IMR-90 (cell line): ENCODE data around the gene CDKN1A. TPM values are rescaled to one million over a fixed set of nuclear protein-coding genes. Genes with fewer than 3 reads are reported as not detected.

Experiments
- ATAC-seq: fragments of 200-7000 bp; cut with Tn5 transposase; 2 replicates; pipeline ENCODE4 v1.9.1; 2020; ENCODE audit warnings: low read depth, mild to moderate bottlenecking, moderate library complexity
- BruUV-seq: library from RNA; stranded (reverse); fragments of 400-500 nt; replicated peaks from 2 replicates; lab custom pipeline; 2021; lab: Mats Ljungman, UMichigan
- CTCF ChIA-PET: fragments of 300-600 bp; formaldehyde crosslinking; extraction: SDS; loops from one replicate; lab custom pipeline; 2021; ENCODE audit warnings: antibody characterized with exemption; lab: Yijun Ruan, JAX
- POLR2A ChIA-PET: fragments of 300-600 bp; sonication (Branson Sonifier 250); formaldehyde crosslinking; loops from one replicate; lab custom pipeline; 2022; ENCODE audit warnings: antibody characterized with exemption; ENCODE audit not compliant: unreplicated experiment; lab: Charles Lee
- DNase-seq: peaks from one replicate; pipeline ENCODE4 v3.0.0; 2013
- H2AFZ ChIP-seq: replicated peaks from 2 replicates; pipeline ENCODE3; 2013; ENCODE audit warnings: low read length, mild to moderate bottlenecking; ENCODE audit not compliant: poor library complexity
- H2AK5ac ChIP-seq: 2 replicates; pipeline ENCODE4 v1.6.1; 2013; ENCODE audit warnings: low read depth, low read length, inconsistent platforms
- H2AK9ac ChIP-seq: replicated peaks from 2 replicates; pipeline ENCODE3; 2013; ENCODE audit warnings: mild to moderate bottlenecking, low read depth, low read length, moderate library complexity; ENCODE audit not compliant: poor library complexity
- H2BK120ac ChIP-seq: 2 replicates; pipeline ENCODE4 v1.6.1; 2013; ENCODE audit warnings: low read depth, low read length, inconsistent platforms
- H2BK15ac ChIP-seq: 3 replicates; pipeline ENCODE4 v1.6.1; 2013; ENCODE audit warnings: low read depth, low read length, inconsistent platforms
- H2BK20ac ChIP-seq: 2 replicates; pipeline ENCODE4 v1.6.1; 2013; ENCODE audit warnings: low read depth, mild to moderate bottlenecking, inconsistent platforms, low read length, moderate library complexity
- H2BK5ac ChIP-seq: 2 replicates; pipeline ENCODE4 v1.6.1; 2013; ENCODE audit warnings: mild to moderate bottlenecking, low read depth, low read length, inconsistent platforms; ENCODE audit not compliant: poor library complexity, severe bottlenecking
- H3K14ac ChIP-seq: replicated peaks from 2 replicates; pipeline ENCODE4 v1.6.1; 2013; ENCODE audit warnings: low read depth, low read length, inconsistent platforms
- H3K18ac ChIP-seq: 2 replicates; pipeline ENCODE4 v1.6.1; 2013; ENCODE audit warnings: low read depth, low read length, control low read depth
- H3K23ac ChIP-seq: 2 replicates; pipeline ENCODE4 v1.6.1; 2013; ENCODE audit warnings: low read depth, low read length, inconsistent platforms
- H3K27ac ChIP-seq: 2 replicates; pipeline ENCODE4 v1.5.1; 2013; ENCODE audit warnings: mild to moderate bottlenecking, control low read depth, low read length; ENCODE audit not compliant: insufficient read depth
- H3K27me3 ChIP-seq: 2 replicates; pipeline ENCODE4 v1.6.1; 2013; ENCODE audit warnings: low read length; ENCODE audit not compliant: control insufficient read depth, insufficient read depth
- H3K36me3 ChIP-seq: 2 replicates; pipeline ENCODE4 v1.6.1; 2013; ENCODE audit warnings: low read length, mixed read lengths; ENCODE audit not compliant: control insufficient read depth, insufficient read depth
- H3K4ac ChIP-seq: 2 replicates; pipeline ENCODE4 v1.6.1; 2013; ENCODE audit warnings: low read depth, low read length, inconsistent platforms
- H3K4me1 ChIP-seq: 2 replicates; pipeline ENCODE4 v1.6.1; 2013; ENCODE audit warnings: low read length, mixed read lengths; ENCODE audit not compliant: control insufficient read depth, insufficient read depth
- H3K4me2 ChIP-seq: 2 replicates; pipeline ENCODE4 v1.6.1; 2013; ENCODE audit warnings: low read depth, mild to moderate bottlenecking, control low read depth, low read length, moderate library complexity
- H3K4me3 ChIP-seq: 2 replicates; pipeline ENCODE4 v1.5.1; 2013; ENCODE audit warnings: low read depth, mild to moderate bottlenecking, control low read depth, low read length, moderate library complexity; ENCODE audit not compliant: insufficient read depth
- H3K56ac ChIP-seq: 2 replicates; pipeline ENCODE4 v1.6.1; 2013; ENCODE audit warnings: low read length, inconsistent platforms; ENCODE audit not compliant: insufficient read depth; ENCODE audit errors: extremely low read depth
- H3K79me1 ChIP-seq, 2 experiments: 2 replicates each; pipeline ENCODE4 v1.6.1; 2013; ENCODE audit warnings: low read length in 2 of 2, inconsistent platforms in 1 of 2, low read depth in 1 of 2
- H3K9ac ChIP-seq: 2 replicates; pipeline ENCODE4 v1.6.1; 2013; ENCODE audit warnings: low read depth, low read length, control low read depth
- H3K9me1 ChIP-seq: 2 replicates; pipeline ENCODE4 v1.6.1; 2013; ENCODE audit warnings: low read length, inconsistent platforms; ENCODE audit not compliant: insufficient read depth
- H3K9me3 ChIP-seq: 2 replicates; pipeline ENCODE4 v1.6.1; 2013; ENCODE audit warnings: low read length; ENCODE audit not compliant: control insufficient read depth, insufficient read depth
- H4K20me1 ChIP-seq: 2 replicates; pipeline ENCODE4 v1.6.1; 2013; ENCODE audit warnings: low read length, inconsistent platforms; ENCODE audit not compliant: insufficient read depth
- H4K5ac ChIP-seq: 2 replicates; pipeline ENCODE4 v1.6.1; 2013; ENCODE audit warnings: mild to moderate bottlenecking, low read depth, low read length, control low read depth
- H4K8ac ChIP-seq, 2 experiments: 2 replicates each; pipeline ENCODE4 v1.6.1; 2013; ENCODE audit warnings: low read depth in 2 of 2, low read length in 2 of 2, control low read depth in 1 of 2, inconsistent platforms in 1 of 2
- H4K91ac ChIP-seq: 2 replicates; pipeline ENCODE4 v1.6.1; 2013; ENCODE audit warnings: low read depth, low read length, inconsistent platforms; ENCODE audit not compliant: insufficient read depth
- BHLHE40 ChIP-seq: fragments of 150-350 bp; IDR thresholded peaks from 2 replicates; pipeline ENCODE4 v1.6.1; 2016; ENCODE audit warnings: mild to moderate bottlenecking, low read depth, low read length
- CEBPB ChIP-seq: IDR thresholded peaks from 2 replicates; pipeline ENCODE4 v1.6.1; 2012; ENCODE audit warnings: low read depth, low read length, improper control_type of control experiment
- CHD1 ChIP-seq: IDR thresholded peaks from 2 replicates; pipeline ENCODE4 v1.6.1; 2012; ENCODE audit warnings: low read depth, low read length, improper control_type of control experiment
- FOS ChIP-seq: fragments of 150-350 bp; IDR thresholded peaks from 2 replicates; pipeline ENCODE4 v1.6.1; 2016; ENCODE audit warnings: low read depth, low read length
- MAFK ChIP-seq: IDR thresholded peaks from 2 replicates; pipeline ENCODE4 v1.6.1; 2012; ENCODE audit warnings: low read depth, low read length, improper control_type of control experiment
- MAZ ChIP-seq: IDR thresholded peaks from 2 replicates; pipeline ENCODE4 v1.6.1; 2012; ENCODE audit warnings: low read depth, mild to moderate bottlenecking, low read length, improper control_type of control experiment, moderate library complexity, borderline replicate concordance
- MXI1 ChIP-seq: IDR thresholded peaks from 2 replicates; pipeline ENCODE4 v1.6.1; 2012; ENCODE audit warnings: low read depth, mild to moderate bottlenecking, low read length, moderate library complexity, borderline replicate concordance
- NFE2L2 ChIP-seq: fragments of 150-350 bp; IDR thresholded peaks from 2 replicates; pipeline ENCODE4 v1.6.1; 2016; ENCODE audit warnings: low read depth, mild to moderate bottlenecking, low read length
- POLR2A ChIP-seq: IDR thresholded peaks from 2 replicates; pipeline ENCODE4 v1.6.1; 2012; ENCODE audit warnings: mild to moderate bottlenecking, low read depth, low read length
- RAD21 ChIP-seq: IDR thresholded peaks from 2 replicates; pipeline ENCODE4 v1.6.1; 2012; ENCODE audit warnings: low read length, improper control_type of control experiment
- RCOR1 ChIP-seq: IDR thresholded peaks from 2 replicates; pipeline ENCODE4 v1.6.1; 2012; ENCODE audit warnings: mild to moderate bottlenecking, low read length, improper control_type of control experiment; ENCODE audit not compliant: insufficient replicate concordance
- RFX5 ChIP-seq: IDR thresholded peaks from 2 replicates; pipeline ENCODE4 v1.8.0; 2012; ENCODE audit warnings: low read depth, mild to moderate bottlenecking, low read length, moderate library complexity
- SMC3 ChIP-seq: fragments of 150-350 bp; IDR thresholded peaks from 2 replicates; pipeline ENCODE4 v1.6.1; 2016; ENCODE audit warnings: low read depth, mild to moderate bottlenecking, antibody characterized with exemption, low read length, moderate library complexity
- WGBS, 2 experiments: methylation state at CpG; one replicate each; pipeline versions ENCODE4 v1.1.5 to v1.1.7; 2013; ENCODE audit warnings: missing lambda C conversion rate in 2 of 2; ENCODE audit not compliant: insufficient read length in 1 of 2; ENCODE audit errors: extremely low coverage in 2 of 2; 5-methylcytosine and 5-hydroxymethylcytosine counted together
- dilution Hi-C: fragments of 300-500 bp; cut with HindIII; formaldehyde crosslinking; loops from one replicate; pipeline ENCODE4 v1.14.3; 2018; ENCODE audit warnings: low sequenced_read_pairs; ENCODE audit not compliant: unreplicated experiment
- in situ Hi-C: fragments of 300-500 bp; cut with MboI; formaldehyde crosslinking; loops from 3 replicates; pipeline ENCODE4 v1.14.3; 2019; ENCODE audit warnings: low sequenced_read_pairs, inconsistent platforms, mixed read lengths
- intact Hi-C: fragments of 100-400 bp; cut with micrococcal nuclease; formaldehyde crosslinking; loops from 2 replicates; pipeline ENCODE4 v1.10.0; 2022
- polyA plus RNA-seq, 3 experiments: library from polyadenylated mRNA; depleted of rRNA; stranded (reverse); fragments of >200 nt; gene quantifications; 2 replicates each; pipeline ENCODE4 v1.2.3, GENCODE V29; 2012; ENCODE audit warnings: low replicate concordance in 1 of 3
- total RNA-seq: library from RNA; depleted of rRNA; stranded (reverse); fragments of >200 nt; gene quantifications from 2 replicates; pipeline ENCODE4 v1.2.3, GENCODE V29; 2012
- TF ChIP-seq, protein P1 (sequence below): fragments of 150-350 bp; IDR thresholded peaks from 2 replicates; pipeline ENCODE4 v1.6.1; 2017; ENCODE audit warnings: mild to moderate bottlenecking, antibody characterized with exemption, low read length, low read depth
- TF ChIP-seq, protein P2 (sequence below): fragments of 150-350 bp; IDR thresholded peaks from 2 replicates; pipeline ENCODE4 v1.6.1; 2016; ENCODE audit warnings: low read depth, mild to moderate bottlenecking, low read length, moderate library complexity, borderline replicate concordance
- TF ChIP-seq, protein P3 (sequence below): conservative IDR thresholded peaks from 2 replicates; pipeline ENCODE4 v1.5.1; 2012; ENCODE audit warnings: mild to moderate bottlenecking, low read depth, low read length, improper control_type of control experiment

CDKN1A gene
- total and polyA plus RNA-seq, 2 of the 4 experiments (the other 2 are of a cell fraction), result 155 to 576 TPM

GRCh38 chr6:36694616-36695015 lies 16.1 kb downstream of the CDKN1A start:
- Histone ChIP-seq H3K9me3 (peaks cover 3% of the 10 kb centered on the region), H3K18ac (no peak overlapping the region), H2BK5ac (no peak overlapping the region), H3K4ac (no peak overlapping the region), H3K4me3 (no peak overlapping the region), H3K56ac (no peak overlapping the region), H2BK15ac (no peak overlapping the region), H3K4me1 (no peaks in the 10 kb centered on the region), H4K8ac (no peak overlapping the region), H3K27ac (no peak overlapping the region), H3K27me3 (peaks cover 13% of the 10 kb centered on the region), H3K14ac (no peak overlapping the region), H3K79me1 (no peaks in the 10 kb centered on the region), H3K9ac (no peak overlapping the region), H4K5ac (no peak overlapping the region), H3K9me1 (no peaks in the 10 kb centered on the region), H2BK20ac (no peak overlapping the region), H2AK9ac (no peak overlapping the region), H2AK5ac (no peak overlapping the region), H3K4me2 (no peak overlapping the region), H3K36me3 (no peaks in the 10 kb centered on the region), H4K20me1 (peaks cover 4% of the 10 kb centered on the region; the same call in 1 of the 2 replicates), H2AFZ (no peak overlapping the region), H3K23ac (no peak overlapping the region), H4K91ac (no peak overlapping the region), H2BK120ac (no peak overlapping the region)
- ChIA-PET POLR2A (no interaction called here), CTCF (no interaction called here)
- dilution Hi-C loops (no loop called here), in situ Hi-C loops (no loop called here), intact Hi-C loops (no loop called here)
- ATAC-seq, result no peak
- DNase-seq, result no peak
- WGBS, 2 experiments, result 85% methylated on average over 3 of the region's 6 CpGs; no CpG with 5 or more reads in 1 of the 2 experiments
- BruUV-seq, result no TSS peak
- no peak for TF ChIP-seq MXI1
- no peak for TF ChIP-seq POLR2A
- no peak for TF ChIP-seq MAFK
- TF ChIP-seq RAD21, result no peak
- no peak for TF ChIP-seq SMC3
- no peak for TF ChIP-seq MAZ
- TF ChIP-seq FOS, result no peak
- TF ChIP-seq NFE2L2, result no peak
- no peak for TF ChIP-seq CHD1
- TF ChIP-seq CEBPB, result no peak
- TF ChIP-seq, protein P1, sequence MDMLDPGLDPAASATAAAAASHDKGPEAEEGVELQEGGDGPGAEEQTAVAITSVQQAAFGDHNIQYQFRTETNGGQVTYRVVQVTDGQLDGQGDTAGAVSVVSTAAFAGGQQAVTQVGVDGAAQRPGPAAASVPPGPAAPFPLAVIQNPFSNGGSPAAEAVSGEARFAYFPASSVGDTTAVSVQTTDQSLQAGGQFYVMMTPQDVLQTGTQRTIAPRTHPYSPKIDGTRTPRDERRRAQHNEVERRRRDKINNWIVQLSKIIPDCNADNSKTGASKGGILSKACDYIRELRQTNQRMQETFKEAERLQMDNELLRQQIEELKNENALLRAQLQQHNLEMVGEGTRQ, result no peak
- TF ChIP-seq BHLHE40, result no peak
- TF ChIP-seq, protein P2, sequence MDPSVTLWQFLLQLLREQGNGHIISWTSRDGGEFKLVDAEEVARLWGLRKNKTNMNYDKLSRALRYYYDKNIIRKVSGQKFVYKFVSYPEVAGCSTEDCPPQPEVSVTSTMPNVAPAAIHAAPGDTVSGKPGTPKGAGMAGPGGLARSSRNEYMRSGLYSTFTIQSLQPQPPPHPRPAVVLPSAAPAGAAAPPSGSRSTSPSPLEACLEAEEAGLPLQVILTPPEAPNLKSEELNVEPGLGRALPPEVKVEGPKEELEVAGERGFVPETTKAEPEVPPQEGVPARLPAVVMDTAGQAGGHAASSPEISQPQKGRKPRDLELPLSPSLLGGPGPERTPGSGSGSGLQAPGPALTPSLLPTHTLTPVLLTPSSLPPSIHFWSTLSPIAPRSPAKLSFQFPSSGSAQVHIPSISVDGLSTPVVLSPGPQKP, result no peak
- TF ChIP-seq, protein P3, sequence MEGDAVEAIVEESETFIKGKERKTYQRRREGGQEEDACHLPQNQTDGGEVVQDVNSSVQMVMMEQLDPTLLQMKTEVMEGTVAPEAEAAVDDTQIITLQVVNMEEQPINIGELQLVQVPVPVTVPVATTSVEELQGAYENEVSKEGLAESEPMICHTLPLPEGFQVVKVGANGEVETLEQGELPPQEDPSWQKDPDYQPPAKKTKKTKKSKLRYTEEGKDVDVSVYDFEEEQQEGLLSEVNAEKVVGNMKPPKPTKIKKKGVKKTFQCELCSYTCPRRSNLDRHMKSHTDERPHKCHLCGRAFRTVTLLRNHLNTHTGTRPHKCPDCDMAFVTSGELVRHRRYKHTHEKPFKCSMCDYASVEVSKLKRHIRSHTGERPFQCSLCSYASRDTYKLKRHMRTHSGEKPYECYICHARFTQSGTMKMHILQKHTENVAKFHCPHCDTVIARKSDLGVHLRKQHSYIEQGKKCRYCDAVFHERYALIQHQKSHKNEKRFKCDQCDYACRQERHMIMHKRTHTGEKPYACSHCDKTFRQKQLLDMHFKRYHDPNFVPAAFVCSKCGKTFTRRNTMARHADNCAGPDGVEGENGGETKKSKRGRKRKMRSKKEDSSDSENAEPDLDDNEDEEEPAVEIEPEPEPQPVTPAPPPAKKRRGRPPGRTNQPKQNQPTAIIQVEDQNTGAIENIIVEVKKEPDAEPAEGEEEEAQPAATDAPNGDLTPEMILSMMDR, result no peak
- no peak for TF ChIP-seq RCOR1
- no peak for TF ChIP-seq RFX5
